IMR-90 (cell line): Measurements from ENCODE around the gene SLC8A3. TPM values are rescaled to one million over a fixed set of nuclear protein-coding genes. Genes with fewer than 3 reads are reported as not detected.

Source experiments
- ATAC-seq: fragments of 200-7000 bp; cut with Tn5 transposase; 2 replicates; pipeline ENCODE4 v1.9.1; 2020; ENCODE audit warnings: low read depth, mild to moderate bottlenecking, moderate library complexity
- BruUV-seq: library from RNA; stranded (reverse); fragments of 400-500 nt; replicated peaks from 2 replicates; lab custom pipeline; 2021; lab: Mats Ljungman, UMichigan
- CTCF ChIA-PET: fragments of 300-600 bp; formaldehyde crosslinking; extraction: SDS; loops from one replicate; lab custom pipeline; 2021; ENCODE audit warnings: antibody characterized with exemption; lab: Yijun Ruan, JAX
- POLR2A ChIA-PET: fragments of 300-600 bp; sonication (Branson Sonifier 250); formaldehyde crosslinking; loops from one replicate; lab custom pipeline; 2022; ENCODE audit warnings: antibody characterized with exemption; ENCODE audit not compliant: unreplicated experiment; lab: Charles Lee
- DNase-seq: peaks from one replicate; pipeline ENCODE4 v3.0.0; 2013
- H2AFZ ChIP-seq: replicated peaks from 2 replicates; pipeline ENCODE3; 2013; ENCODE audit warnings: low read length, mild to moderate bottlenecking; ENCODE audit not compliant: poor library complexity
- H2AK5ac ChIP-seq: 2 replicates; pipeline ENCODE4 v1.6.1; 2013; ENCODE audit warnings: low read depth, low read length, inconsistent platforms
- H2AK9ac ChIP-seq: replicated peaks from 2 replicates; pipeline ENCODE3; 2013; ENCODE audit warnings: mild to moderate bottlenecking, low read depth, low read length, moderate library complexity; ENCODE audit not compliant: poor library complexity
- H2BK120ac ChIP-seq: 2 replicates; pipeline ENCODE4 v1.6.1; 2013; ENCODE audit warnings: low read depth, low read length, inconsistent platforms
- H2BK15ac ChIP-seq: 3 replicates; pipeline ENCODE4 v1.6.1; 2013; ENCODE audit warnings: low read depth, low read length, inconsistent platforms
- H2BK20ac ChIP-seq: 2 replicates; pipeline ENCODE4 v1.6.1; 2013; ENCODE audit warnings: low read depth, mild to moderate bottlenecking, inconsistent platforms, low read length, moderate library complexity
- H2BK5ac ChIP-seq: 2 replicates; pipeline ENCODE4 v1.6.1; 2013; ENCODE audit warnings: mild to moderate bottlenecking, low read depth, low read length, inconsistent platforms; ENCODE audit not compliant: poor library complexity, severe bottlenecking
- H3K14ac ChIP-seq: replicated peaks from 2 replicates; pipeline ENCODE4 v1.6.1; 2013; ENCODE audit warnings: low read depth, low read length, inconsistent platforms
- H3K18ac ChIP-seq: 2 replicates; pipeline ENCODE4 v1.6.1; 2013; ENCODE audit warnings: low read depth, low read length, control low read depth
- H3K23ac ChIP-seq: 2 replicates; pipeline ENCODE4 v1.6.1; 2013; ENCODE audit warnings: low read depth, low read length, inconsistent platforms
- H3K27ac ChIP-seq: 2 replicates; pipeline ENCODE4 v1.5.1; 2013; ENCODE audit warnings: mild to moderate bottlenecking, control low read depth, low read length; ENCODE audit not compliant: insufficient read depth
- H3K27me3 ChIP-seq: 2 replicates; pipeline ENCODE4 v1.6.1; 2013; ENCODE audit warnings: low read length; ENCODE audit not compliant: control insufficient read depth, insufficient read depth
- H3K36me3 ChIP-seq: 2 replicates; pipeline ENCODE4 v1.6.1; 2013; ENCODE audit warnings: low read length, mixed read lengths; ENCODE audit not compliant: control insufficient read depth, insufficient read depth
- H3K4ac ChIP-seq: 2 replicates; pipeline ENCODE4 v1.6.1; 2013; ENCODE audit warnings: low read depth, low read length, inconsistent platforms
- H3K4me1 ChIP-seq: 2 replicates; pipeline ENCODE4 v1.6.1; 2013; ENCODE audit warnings: low read length, mixed read lengths; ENCODE audit not compliant: control insufficient read depth, insufficient read depth
- H3K4me2 ChIP-seq: 2 replicates; pipeline ENCODE4 v1.6.1; 2013; ENCODE audit warnings: low read depth, mild to moderate bottlenecking, control low read depth, low read length, moderate library complexity
- H3K4me3 ChIP-seq: 2 replicates; pipeline ENCODE4 v1.5.1; 2013; ENCODE audit warnings: low read depth, mild to moderate bottlenecking, control low read depth, low read length, moderate library complexity; ENCODE audit not compliant: insufficient read depth
- H3K56ac ChIP-seq: 2 replicates; pipeline ENCODE4 v1.6.1; 2013; ENCODE audit warnings: low read length, inconsistent platforms; ENCODE audit not compliant: insufficient read depth; ENCODE audit errors: extremely low read depth
- H3K79me1 ChIP-seq, 2 experiments: 2 replicates each; pipeline ENCODE4 v1.6.1; 2013; ENCODE audit warnings: low read length in 2 of 2, inconsistent platforms in 1 of 2, low read depth in 1 of 2
- H3K9ac ChIP-seq: 2 replicates; pipeline ENCODE4 v1.6.1; 2013; ENCODE audit warnings: low read depth, low read length, control low read depth
- H3K9me1 ChIP-seq: 2 replicates; pipeline ENCODE4 v1.6.1; 2013; ENCODE audit warnings: low read length, inconsistent platforms; ENCODE audit not compliant: insufficient read depth
- H3K9me3 ChIP-seq: 2 replicates; pipeline ENCODE4 v1.6.1; 2013; ENCODE audit warnings: low read length; ENCODE audit not compliant: control insufficient read depth, insufficient read depth
- H4K20me1 ChIP-seq: 2 replicates; pipeline ENCODE4 v1.6.1; 2013; ENCODE audit warnings: low read length, inconsistent platforms; ENCODE audit not compliant: insufficient read depth
- H4K5ac ChIP-seq: 2 replicates; pipeline ENCODE4 v1.6.1; 2013; ENCODE audit warnings: mild to moderate bottlenecking, low read depth, low read length, control low read depth
- H4K8ac ChIP-seq, 2 experiments: 2 replicates each; pipeline ENCODE4 v1.6.1; 2013; ENCODE audit warnings: low read depth in 2 of 2, low read length in 2 of 2, control low read depth in 1 of 2, inconsistent platforms in 1 of 2
- H4K91ac ChIP-seq: 2 replicates; pipeline ENCODE4 v1.6.1; 2013; ENCODE audit warnings: low read depth, low read length, inconsistent platforms; ENCODE audit not compliant: insufficient read depth
- CEBPB ChIP-seq: IDR thresholded peaks from 2 replicates; pipeline ENCODE4 v1.6.1; 2012; ENCODE audit warnings: low read depth, low read length, improper control_type of control experiment
- MAZ ChIP-seq: IDR thresholded peaks from 2 replicates; pipeline ENCODE4 v1.6.1; 2012; ENCODE audit warnings: low read depth, mild to moderate bottlenecking, low read length, improper control_type of control experiment, moderate library complexity, borderline replicate concordance
- SMC3 ChIP-seq: fragments of 150-350 bp; IDR thresholded peaks from 2 replicates; pipeline ENCODE4 v1.6.1; 2016; ENCODE audit warnings: low read depth, mild to moderate bottlenecking, antibody characterized with exemption, low read length, moderate library complexity
- WGBS, 2 experiments: methylation state at CpG; one replicate each; pipeline versions ENCODE4 v1.1.5 to v1.1.7; 2013; ENCODE audit warnings: missing lambda C conversion rate in 2 of 2; ENCODE audit not compliant: insufficient read length in 1 of 2; ENCODE audit errors: extremely low coverage in 2 of 2; 5-methylcytosine and 5-hydroxymethylcytosine counted together
- dilution Hi-C: fragments of 300-500 bp; cut with HindIII; formaldehyde crosslinking; loops from one replicate; pipeline ENCODE4 v1.14.3; 2018; ENCODE audit warnings: low sequenced_read_pairs; ENCODE audit not compliant: unreplicated experiment
- in situ Hi-C: fragments of 300-500 bp; cut with MboI; formaldehyde crosslinking; loops from 3 replicates; pipeline ENCODE4 v1.14.3; 2019; ENCODE audit warnings: low sequenced_read_pairs, inconsistent platforms, mixed read lengths
- intact Hi-C: fragments of 100-400 bp; cut with micrococcal nuclease; formaldehyde crosslinking; loops from 2 replicates; pipeline ENCODE4 v1.10.0; 2022
- polyA plus RNA-seq, 3 experiments: library from polyadenylated mRNA; depleted of rRNA; stranded (reverse); fragments of >200 nt; gene quantifications; 2 replicates each; pipeline ENCODE4 v1.2.3, GENCODE V29; 2012; ENCODE audit warnings: low replicate concordance in 1 of 3
- total RNA-seq: library from RNA; depleted of rRNA; stranded (reverse); fragments of >200 nt; gene quantifications from 2 replicates; pipeline ENCODE4 v1.2.3, GENCODE V29; 2012
- TF ChIP-seq, protein P1 (sequence below): fragments of 150-350 bp; IDR thresholded peaks from 2 replicates; pipeline ENCODE4 v1.6.1; 2017; ENCODE audit warnings: mild to moderate bottlenecking, antibody characterized with exemption, low read length, low read depth

SLC8A3 gene
- total and polyA plus RNA-seq, 2 of the 4 experiments (the other 2 are of a cell fraction), result under 0.01 TPM; not detected in 1

- Histone ChIP-seq H3K9ac (no peak overlapping the region), H3K27me3 (peaks cover 7% of the 10 kb centered on the region), H3K4me2 (no peak overlapping the region), H2BK15ac (no peak overlapping the region), H3K27ac (no peak overlapping the region), H3K4me3 (no peak overlapping the region), H3K4ac (no peak overlapping the region), H4K5ac (no peak overlapping the region), H3K23ac (no peak overlapping the region), H2BK20ac (no peak overlapping the region), H4K8ac (no peak overlapping the region), H3K4me1 (no peaks in the 10 kb centered on the region), H2BK5ac (no peak overlapping the region), H2AK9ac (no peak overlapping the region), H2AK5ac (no peak overlapping the region), H3K56ac (no peak overlapping the region), H3K14ac (no peak overlapping the region), H2AFZ (no peak overlapping the region), H3K36me3 (no peaks in the 10 kb centered on the region), H4K20me1 (no peaks in the 10 kb centered on the region), H3K9me1 (no peaks in the 10 kb centered on the region), H2BK120ac (no peak overlapping the region), H3K79me1 (no peaks in the 10 kb centered on the region), H3K18ac (no peak overlapping the region), H4K91ac (no peak overlapping the region), H3K9me3 (no peaks in the 10 kb centered on the region)
- CTCF ChIA-PET, result interaction anchor here (2.1 kb wide), 1 partner anchor 13 kb away, joined by 5 read pairs; no protein-coding TSS in a partner anchor
- POLR2A ChIA-PET, result no interaction called here
- BruUV-seq, result no TSS peak
- intact Hi-C loops, result no loop called here
- dilution Hi-C loops, result no loop called here
- DNase-seq, result no peak
- in situ Hi-C loops, result no loop called here
- TF ChIP-seq, protein P1, sequence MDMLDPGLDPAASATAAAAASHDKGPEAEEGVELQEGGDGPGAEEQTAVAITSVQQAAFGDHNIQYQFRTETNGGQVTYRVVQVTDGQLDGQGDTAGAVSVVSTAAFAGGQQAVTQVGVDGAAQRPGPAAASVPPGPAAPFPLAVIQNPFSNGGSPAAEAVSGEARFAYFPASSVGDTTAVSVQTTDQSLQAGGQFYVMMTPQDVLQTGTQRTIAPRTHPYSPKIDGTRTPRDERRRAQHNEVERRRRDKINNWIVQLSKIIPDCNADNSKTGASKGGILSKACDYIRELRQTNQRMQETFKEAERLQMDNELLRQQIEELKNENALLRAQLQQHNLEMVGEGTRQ, result no peak
- TF ChIP-seq SMC3, result no peak
- no peak for TF ChIP-seq MAZ
- no peak for TF ChIP-seq CEBPB
- no peak for ATAC-seq
- no CpG with 5 or more reads among the region's 3 CpGs for WGBS, 2 experiments
Observed at GRCh38 chr14:70100071-70100470, 88.7 kb downstream of the SLC8A3 start.
